HEK293T (cell line): ENCODE data around the gene PYGB.

Source experiments
- ELF4 ChIP-seq: fragments of 450-650 bp; IDR thresholded peaks from 2 replicates; pipeline ENCODE4 v1.6.1; 2017; ENCODE audit warnings: antibody characterized with exemption
- FOXK2 ChIP-seq: fragments of 450-650 bp; IDR thresholded peaks from 2 replicates; pipeline ENCODE4 v1.6.1; 2016; ENCODE audit warnings: mild to moderate bottlenecking

DNA sequence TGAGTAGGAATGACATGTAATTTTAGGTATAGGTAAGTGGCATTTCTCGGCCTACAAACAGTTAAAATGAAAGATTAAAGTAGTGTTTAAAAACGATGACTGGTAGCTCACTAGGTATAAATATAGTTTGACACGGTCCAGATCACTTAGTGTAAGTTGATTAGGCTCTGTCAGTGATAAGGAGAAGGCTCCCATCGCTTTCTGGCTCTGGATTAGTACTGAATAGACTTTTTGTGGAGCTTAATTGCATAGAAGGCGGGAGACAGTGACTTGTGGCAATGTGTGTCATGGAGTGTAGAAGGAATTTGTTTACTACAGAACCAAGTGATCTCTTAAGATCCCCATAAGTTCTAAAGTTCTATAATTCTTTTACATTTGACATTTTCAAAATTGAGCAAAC, 6.7 kb downstream of the PYGB start:
- TF ChIP-seq FOXK2 (no peak), ELF4 (no peak)
